SK-N-SH (cell line): Measurements from ENCODE around the gene AFF1. TPM values are rescaled to one million over a fixed set of nuclear protein-coding genes. Genes with fewer than 3 reads are reported as not detected.

Experiments used
- CTCF ChIA-PET: fragments of 300-600, 350-600 bp; formaldehyde crosslinking; extraction: SDS; loops from one replicate; lab custom pipeline; 2021; lab: Yijun Ruan, JAX
- POLR2A ChIA-PET: fragments of 350-600 bp; sonication (Branson Sonifier 250); formaldehyde crosslinking; extraction: SDS; loops from one replicate; lab custom pipeline; 2020; ENCODE audit warnings: antibody characterized with exemption, inconsistent platforms; lab: Yijun Ruan, JAX
- DNase-seq: peaks from one replicate; pipeline ENCODE4 v3.0.0; 2012
- H2AFZ ChIP-seq: fragments of 200-600 bp; sonication (generic); 2 replicates; pipeline ENCODE4 v1.8.1; 2016; ENCODE audit warnings: antibody characterized with exemption, mild to moderate bottlenecking, low read depth
- H3F3A ChIP-seq: fragments of 200-600 bp; sonication (generic); replicated peaks from 2 replicates; pipeline ENCODE3; 2016; ENCODE audit warnings: antibody characterized with exemption, mild to moderate bottlenecking; ENCODE audit not compliant: insufficient read depth
- H3K27ac ChIP-seq, 2 experiments: fragments of 200-500 bp in 1 of 2; fragments of 200-600 bp in 1 of 2; sonication (Bioruptor generic) in 1 of 2; sonication (generic), shearing (Covaris generic) in 1 of 2; 2 replicates each; pipeline versions ENCODE4 v1.5.1 to v1.6.1; 2014 to 2016; ENCODE audit warnings: low read depth in 2 of 2, inconsistent platforms in 1 of 2, low read length in 1 of 2, mild to moderate bottlenecking in 1 of 2, mixed read lengths in 1 of 2
- H3K27me3 ChIP-seq: fragments of 200-600 bp; sonication (generic), shearing (Covaris generic); 2 replicates; pipeline ENCODE4 v1.6.1; 2016; ENCODE audit warnings: mixed run types; ENCODE audit not compliant: insufficient read depth
- H3K36me3 ChIP-seq, 2 experiments: fragments of 200-500 bp in 1 of 2; fragments of 200-600 bp in 1 of 2; sonication (Bioruptor generic) in 1 of 2; sonication (generic) in 1 of 2; replicated peaks in 1 of 2; 2 replicates each; pipeline versions ENCODE3 to v1.5.1; 2014 to 2016; ENCODE audit warnings: low read length in 1 of 2, mild to moderate bottlenecking in 1 of 2; ENCODE audit not compliant: insufficient read depth in 2 of 2, control insufficient read depth in 1 of 2
- H3K4me1 ChIP-seq, 2 experiments: fragments of 200-500 bp in 1 of 2; fragments of 200-600 bp in 1 of 2; sonication (Bioruptor generic) in 1 of 2; sonication (generic), shearing (Covaris generic) in 1 of 2; 2 replicates each; pipeline versions ENCODE4 v1.5.1 to v1.6.1; 2014 to 2016; ENCODE audit warnings: low read depth in 1 of 2, low read length in 1 of 2, mixed run types in 1 of 2; ENCODE audit not compliant: insufficient read depth in 2 of 2, control insufficient read depth in 1 of 2
- H3K4me2 ChIP-seq: fragments of 200-600 bp; sonication (generic), shearing (Covaris generic); 2 replicates; pipeline ENCODE4 v1.6.1; 2017; ENCODE audit warnings: mixed run types
- H3K4me3 ChIP-seq, 2 experiments: fragments of 200-500 bp in 1 of 2; fragments of 200-600 bp in 1 of 2; sonication (Bioruptor generic) in 1 of 2; sonication (generic), shearing (Covaris generic) in 1 of 2; 2 replicates each; pipeline versions ENCODE4 v1.5.1 to v1.8.1; 2014 to 2016; ENCODE audit warnings: low read depth in 2 of 2, inconsistent platforms in 1 of 2, low read length in 1 of 2, mild to moderate bottlenecking in 1 of 2, mixed read lengths in 1 of 2, moderate library complexity in 1 of 2
- H3K79me2 ChIP-seq: fragments of 200-600 bp; sonication (generic); 2 replicates; pipeline ENCODE4 v1.8.1; 2017; ENCODE audit warnings: mild to moderate bottlenecking; ENCODE audit not compliant: insufficient read depth
- H3K9ac ChIP-seq: fragments of 200-600 bp; sonication (generic); 2 replicates; pipeline ENCODE4 v1.6.1; 2017; ENCODE audit warnings: mixed run types
- H3K9me2 ChIP-seq: fragments of 200-600 bp; sonication (generic); 2 replicates; pipeline ENCODE4 v1.6.1; 2017; ENCODE audit warnings: mixed run types
- H3K9me3 ChIP-seq: fragments of 200-600 bp; sonication (generic); 2 replicates; pipeline ENCODE4 v1.6.1; 2017; ENCODE audit warnings: mixed run types, mild to moderate bottlenecking, moderate library complexity
- H4K20me1 ChIP-seq: fragments of 200-600 bp; sonication (generic); 2 replicates; pipeline ENCODE4 v1.6.1; 2017; ENCODE audit warnings: mild to moderate bottlenecking, mixed run types; ENCODE audit not compliant: insufficient read depth
- CHD2 ChIP-seq: fragments of 150-350 bp; IDR thresholded peaks from 2 replicates; pipeline ENCODE4 v1.6.1; 2018; ENCODE audit warnings: low read length; ENCODE audit not compliant: partially characterized antibody
- CTCF ChIP-seq: fragments of 200-600 bp; sonication (generic); IDR thresholded peaks from 2 replicates; pipeline ENCODE4 v1.6.1; 2017; ENCODE audit warnings: antibody characterized with exemption, mild to moderate bottlenecking, moderate library complexity
- ELF1 ChIP-seq: IDR thresholded peaks from 2 replicates; pipeline ENCODE4 v1.4.0; 2012
- FOSL2 ChIP-seq: IDR thresholded peaks from 2 replicates; pipeline ENCODE4 v1.4.0; 2012; ENCODE audit warnings: low read depth, mild to moderate bottlenecking, moderate library complexity, borderline replicate concordance
- FOXJ3 ChIP-seq: sonication (generic); formaldehyde crosslinking; IDR thresholded peaks from 2 replicates; pipeline ENCODE4 v1.5.1; 2020; ENCODE audit warnings: mild to moderate bottlenecking, missing genetic modification reagents
- FOXM1 ChIP-seq: IDR thresholded peaks from 2 replicates; pipeline ENCODE4 v1.4.0; 2012; ENCODE audit warnings: low read depth, mild to moderate bottlenecking
- GATA2 ChIP-seq: sonication (generic); formaldehyde crosslinking; IDR thresholded peaks from 2 replicates; pipeline ENCODE4 v1.5.0; 2020; ENCODE audit warnings: mild to moderate bottlenecking, missing genetic modification reagents
- JUND ChIP-seq: IDR thresholded peaks from 2 replicates; pipeline ENCODE4 v1.4.0; 2012
- MXI1 ChIP-seq: IDR thresholded peaks from 2 replicates; pipeline ENCODE4 v1.6.1; 2012; ENCODE audit warnings: mild to moderate bottlenecking, low read depth, low read length, improper control_type of control experiment
- NRF1 ChIP-seq: IDR thresholded peaks from 2 replicates; pipeline ENCODE4 v1.6.1; 2012; ENCODE audit warnings: low read depth, mild to moderate bottlenecking, low read length
- RXRA ChIP-seq: IDR thresholded peaks from 2 replicates; pipeline ENCODE4 v1.4.0; 2012; ENCODE audit warnings: low read depth, mild to moderate bottlenecking, borderline replicate concordance
- SMC3 ChIP-seq: IDR thresholded peaks from 2 replicates; pipeline ENCODE4 v1.6.1; 2012; ENCODE audit warnings: low read depth, low read length, improper control_type of control experiment
- TCF12 ChIP-seq: IDR thresholded peaks from 2 replicates; pipeline ENCODE4 v1.4.0; 2012
- TEAD4 ChIP-seq: IDR thresholded peaks from 2 replicates; pipeline ENCODE4 v1.4.0; 2012; ENCODE audit warnings: mild to moderate bottlenecking, borderline replicate concordance; ENCODE audit not compliant: insufficient read depth
- USF2 ChIP-seq: fragments of 150-350 bp; IDR thresholded peaks from 2 replicates; pipeline ENCODE4 v1.6.1; 2017; ENCODE audit warnings: antibody characterized with exemption, low read length, low read depth, borderline replicate concordance
- YY1 ChIP-seq: IDR thresholded peaks from 2 replicates; pipeline ENCODE4 v1.4.0; 2012; ENCODE audit warnings: low read depth, mild to moderate bottlenecking
- ZBTB33 ChIP-seq: IDR thresholded peaks from 2 replicates; pipeline ENCODE4 v1.4.0; 2012; ENCODE audit warnings: low read depth, borderline replicate concordance
- whole genome bisulfite sequencing: methylation state at CpG from one replicate; pipeline ENCODE4 v1.1.6; 2017; ENCODE audit warnings: low lambda C conversion rate; 5-methylcytosine and 5-hydroxymethylcytosine counted together
- polyA plus RNA-seq, 3 experiments: library from polyadenylated mRNA; depleted of rRNA; stranded (reverse); fragments of >200 nt; gene quantifications; 2 replicates each; pipeline ENCODE4 v1.2.3, GENCODE V29; 2012
- TF ChIP-seq, protein P1 (sequence below): IDR thresholded peaks from 2 replicates; pipeline ENCODE4 v1.4.0; 2012; ENCODE audit warnings: low read depth

Gene AFF1
- polyA plus RNA-seq, 1 of the 3 experiments (the other 2 are of a cell fraction), result 2.7 TPM

- TF ChIP-seq FOXJ3 (CRISPR knock-in tag) (no peak), FOXM1 (no peak), ELF1 (no peak), JUND (peak; percentile 41), CTCF (no peak), MXI1 (no peak), NRF1 (no peak), SMC3 (no peak), USF2 (no peak)
- TF ChIP-seq, protein P1, sequence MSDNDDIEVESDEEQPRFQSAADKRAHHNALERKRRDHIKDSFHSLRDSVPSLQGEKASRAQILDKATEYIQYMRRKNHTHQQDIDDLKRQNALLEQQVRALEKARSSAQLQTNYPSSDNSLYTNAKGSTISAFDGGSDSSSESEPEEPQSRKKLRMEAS, result 0 out of 2 replicates have a peak, but pooled peaks have one; percentile 54
Measured at GRCh38 chr4:87038837-87039615, 104.2 kb downstream of the AFF1 start (continued).

DNA sequence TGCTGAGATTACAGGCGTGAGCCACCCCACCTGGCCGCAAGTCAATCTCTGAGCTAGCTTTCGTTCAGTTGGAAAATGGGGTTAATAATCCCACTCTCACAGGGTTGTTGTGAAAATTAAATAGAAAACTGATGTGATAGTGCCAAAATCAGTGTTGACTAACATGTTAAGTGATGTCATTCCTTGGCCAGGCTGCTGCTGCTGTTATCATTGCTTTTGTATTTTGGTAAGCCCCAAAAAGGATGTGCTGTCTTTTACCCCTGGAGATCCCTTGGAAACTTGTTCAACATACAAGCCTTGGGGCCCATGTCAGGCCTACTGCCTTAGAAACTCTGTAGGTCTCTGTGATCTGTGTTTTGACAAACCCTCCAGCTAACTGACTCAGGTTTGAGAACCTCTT is 106.3 kb downstream of the AFF1 start:
- Histone ChIP-seq H3F3A (peaks cover 12% of the 10 kb centered on the region), H2AFZ (no peak overlapping the region), H3K4me2 (no peak overlapping the region), H4K20me1 (no peaks in the 10 kb centered on the region), H3K4me1 (peaks cover 18 to 31% of the 10 kb centered on the region in 2 experiments; a peak in 3 of 4 replicates), H3K9me2 (no peaks in the 10 kb centered on the region), H3K4me3 (no peak overlapping the region), H3K9ac (no peak overlapping the region), H3K27me3 (no peaks in the 10 kb centered on the region), H3K27ac (no peak overlapping the region), H3K36me3 (no peaks in the 10 kb centered on the region), H3K9me3 (no peaks in the 10 kb centered on the region), H3K79me2 (peaks cover 55% of the 10 kb centered on the region)
- WGBS, result 92% methylated on average over 3 of the region's 3 CpGs
- ChIA-PET POLR2A (no interaction called here), CTCF (interaction anchor here (0.9 kb wide), 1 partner anchor 29 kb away, joined by 3 read pairs; no protein-coding TSS in a partner anchor)
- no peak for DNase-seq
- TF ChIP-seq CHD2, result no peak
- TF ChIP-seq, protein P1, result no peak
- TF ChIP-seq RXRA, result no peak
- TF ChIP-seq NRF1, result no peak
- no peak for TF ChIP-seq GATA2 (CRISPR knock-in tag)
- no peak for TF ChIP-seq ZBTB33
- no peak for TF ChIP-seq FOSL2
- no peak for TF ChIP-seq TCF12
- TF ChIP-seq TEAD4, result no peak
- TF ChIP-seq SMC3, result no peak
- no peak for TF ChIP-seq YY1
- no peak for TF ChIP-seq FOXJ3 (CRISPR knock-in tag)
